Measurements from ENCODE around the gene CAMK2N1.
"Not testable (repeated sequence)": the region's sequence is repeated elsewhere in the genome, so short reads cannot be mapped to it uniquely, and the experiment has no call there.

Gene CAMK2N1

GRCh38 chr1:20497506-20497905 is 11.5 kb upstream of the CAMK2N1 start:
- DNase-seq (ENCODE audit: low read depth, low spot score): no peak
- H3K27ac ChIP-seq: peak overlapping the region; percentile 99

DNA sequence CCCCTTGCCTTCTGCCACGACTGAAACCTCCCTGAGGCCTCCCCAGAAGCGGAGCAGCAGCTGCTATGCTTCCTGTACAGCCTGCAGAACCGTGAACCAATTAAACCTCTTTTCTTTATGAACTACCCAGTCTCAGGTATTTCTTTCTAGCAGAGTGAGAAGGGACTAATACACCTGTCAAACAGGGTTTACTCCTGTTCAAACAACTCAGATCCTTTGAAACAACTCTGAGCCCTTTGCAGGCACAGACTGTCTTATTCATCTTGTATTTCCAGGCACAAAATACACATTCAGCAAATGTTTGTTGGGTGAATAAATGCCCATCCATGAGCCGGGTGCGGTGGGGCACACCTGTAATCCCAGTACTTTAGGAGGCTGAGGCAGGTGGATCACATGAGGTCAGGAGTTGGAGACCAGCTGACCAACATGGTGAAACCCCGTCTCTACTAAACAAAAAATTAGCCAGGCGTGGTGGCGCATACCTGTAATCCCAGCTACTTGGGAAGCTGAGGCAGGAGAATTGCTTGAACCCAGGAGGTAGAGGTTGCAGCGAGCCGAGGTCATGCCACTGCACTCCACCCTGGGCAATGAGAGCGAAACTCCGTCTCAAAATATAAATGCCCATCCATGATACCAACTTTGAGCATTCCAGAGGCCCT is 10.8 kb upstream of the CAMK2N1 start:
- not testable (repeated sequence) for DNase-seq (ENCODE audit: low read depth, low spot score)
- H3K27ac ChIP-seq: peak overlapping the region; percentile 99

DNA sequence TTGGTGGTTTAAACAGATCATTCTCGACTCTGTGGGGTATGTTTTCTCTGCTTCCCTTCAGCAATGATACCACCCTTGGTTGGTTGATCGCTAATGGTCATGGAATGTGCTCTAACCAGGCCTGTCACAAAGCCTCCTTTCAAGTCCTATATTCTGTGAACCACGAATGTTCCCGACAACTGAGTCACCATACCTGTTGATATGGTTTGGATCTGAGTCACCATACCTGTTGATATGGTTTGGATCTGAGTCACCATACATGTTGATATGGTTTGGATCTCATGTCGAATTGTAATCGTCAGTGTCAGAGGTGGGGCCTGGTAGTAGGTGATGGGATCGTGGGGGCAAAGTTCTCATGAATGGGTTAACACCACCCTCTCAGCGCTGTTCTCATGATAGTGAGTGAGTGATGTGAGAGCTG is 10.2 kb upstream of the CAMK2N1 start:
- peak overlapping the region; percentile 99 for H3K27ac ChIP-seq
- peak; percentile 98 for DNase-seq (ENCODE audit: low read depth, low spot score)

DNA sequence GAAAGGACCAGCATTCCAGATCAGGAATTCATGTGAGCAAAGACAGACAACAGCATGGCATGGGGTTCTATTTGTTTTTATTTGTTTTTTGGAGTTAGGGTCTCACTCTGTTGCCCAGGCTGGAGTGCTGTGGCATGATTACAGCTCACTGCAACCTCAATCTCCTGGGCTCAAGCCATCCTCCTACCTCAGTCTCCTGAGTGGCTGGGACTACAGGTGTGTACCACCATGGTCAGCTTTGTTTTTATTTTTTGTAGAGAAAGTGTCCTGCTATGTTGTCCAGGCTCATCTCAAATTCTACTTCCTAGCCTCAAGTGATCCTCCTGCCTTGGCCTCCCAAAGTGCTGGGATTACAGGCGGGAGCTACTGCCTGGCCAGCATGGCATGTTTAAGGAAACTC is 9.7 kb upstream of the CAMK2N1 start:
- no peak for DNase-seq (ENCODE audit: low read depth, low spot score)
- peak overlapping the region; percentile 99 for H3K27ac ChIP-seq

DNA sequence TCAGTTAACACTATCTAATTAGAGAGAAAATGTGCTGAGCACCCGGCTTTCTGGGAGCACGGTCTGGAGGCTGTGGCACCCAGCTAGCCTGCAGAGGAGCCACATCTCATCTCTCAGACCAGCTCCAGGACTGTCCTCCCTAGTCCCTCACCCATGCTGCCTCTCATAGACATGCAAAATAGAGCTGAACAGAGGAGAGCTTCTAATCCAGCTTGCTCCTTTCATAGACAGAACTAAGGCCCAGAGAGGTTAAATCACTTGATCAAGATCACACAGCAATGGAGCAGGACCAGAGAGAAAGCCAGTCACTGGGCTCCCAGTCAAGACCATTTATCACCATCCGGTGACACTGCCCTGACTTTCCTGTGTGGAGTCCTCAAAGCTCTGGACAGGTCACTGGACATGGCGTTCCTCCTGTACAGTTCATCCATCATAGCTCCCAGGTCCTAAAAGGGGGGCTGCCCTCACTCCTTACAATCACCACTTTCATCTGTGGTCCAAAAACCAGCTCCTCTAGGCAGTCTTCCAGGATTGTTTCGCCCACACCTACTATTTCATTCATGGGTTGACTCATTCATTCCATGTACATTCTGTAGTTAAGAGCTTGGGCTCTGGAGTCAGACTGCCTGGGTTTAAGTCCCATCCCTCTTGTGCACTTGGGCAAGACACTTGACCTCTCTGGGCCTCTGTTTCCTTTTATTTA is 8.8 kb upstream of the CAMK2N1 start:
- DNase-seq (ENCODE audit: low read depth, low spot score): peak; percentile 84
- peak overlapping the region; percentile 99 for H3K27ac ChIP-seq

DNA sequence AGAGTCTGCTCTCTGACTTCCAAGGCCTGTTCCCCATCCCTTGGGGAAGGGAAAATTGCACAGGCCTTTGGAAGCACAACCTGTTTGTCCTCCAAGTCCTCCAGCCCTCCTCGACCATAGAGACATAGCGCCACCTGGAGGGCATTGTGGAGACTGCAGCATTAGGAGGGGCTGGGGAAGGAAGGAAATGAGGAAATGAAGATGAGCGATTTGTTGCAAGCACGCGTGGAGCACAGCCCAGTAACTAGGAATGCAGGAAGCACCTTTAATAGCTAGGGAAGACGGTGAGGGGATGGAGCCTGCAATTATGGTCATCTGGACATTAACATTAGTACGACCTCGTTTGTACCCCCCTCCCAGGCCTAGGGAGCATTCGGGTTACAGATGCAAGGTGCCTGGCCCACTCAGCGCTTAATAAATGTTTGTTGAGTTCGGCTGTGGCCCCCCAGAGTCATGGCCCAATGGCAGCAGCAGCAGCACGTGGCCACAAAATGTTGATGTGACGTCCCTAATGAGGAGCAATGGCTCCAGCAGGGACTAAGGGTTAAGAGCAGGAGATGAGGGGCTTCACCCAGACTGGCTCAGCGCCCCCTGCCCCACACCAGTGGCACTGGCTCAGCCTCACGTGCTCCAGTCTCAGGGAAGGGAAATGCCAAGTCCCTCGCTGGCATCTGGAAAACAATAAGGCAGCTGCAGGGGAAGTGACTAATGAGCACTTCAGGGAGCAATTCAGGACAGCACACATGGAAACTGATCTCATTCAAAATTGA is 8.0 kb upstream of the CAMK2N1 start:
- H3K27ac ChIP-seq: peak overlapping the region; percentile 99
- peak; percentile 71 for DNase-seq (ENCODE audit: low read depth, low spot score)

- DNase-seq (ENCODE audit: low read depth, low spot score): no peak
- H3K27ac ChIP-seq: peak overlapping the region; percentile 99
Observed at GRCh38 chr1:20493309-20493708, 7.3 kb upstream of the CAMK2N1 start.

- DNase-seq (ENCODE audit: low read depth, low spot score): no peak
- H3K27ac ChIP-seq: no peak overlapping the region
Observed at GRCh38 chr1:20492751-20493150, 6.7 kb upstream of the CAMK2N1 start.

- no peak for DNase-seq (ENCODE audit: low read depth, low spot score)
- no peak overlapping the region for H3K27ac ChIP-seq
Observed at GRCh38 chr1:20491866-20492265, 5.9 kb upstream of the CAMK2N1 start.

GRCh38 chr1:20491178-20491577 is 5.2 kb upstream of the CAMK2N1 start:
- no peak for DNase-seq (ENCODE audit: low read depth, low spot score)
- H3K27ac ChIP-seq: no peak overlapping the region

- DNase-seq (ENCODE audit: low read depth, low spot score): no peak
- peak overlapping the region; percentile 88 for H3K27ac ChIP-seq
Observed at GRCh38 chr1:20487236-20487590, 1.2 kb upstream of the CAMK2N1 start.

DNA sequence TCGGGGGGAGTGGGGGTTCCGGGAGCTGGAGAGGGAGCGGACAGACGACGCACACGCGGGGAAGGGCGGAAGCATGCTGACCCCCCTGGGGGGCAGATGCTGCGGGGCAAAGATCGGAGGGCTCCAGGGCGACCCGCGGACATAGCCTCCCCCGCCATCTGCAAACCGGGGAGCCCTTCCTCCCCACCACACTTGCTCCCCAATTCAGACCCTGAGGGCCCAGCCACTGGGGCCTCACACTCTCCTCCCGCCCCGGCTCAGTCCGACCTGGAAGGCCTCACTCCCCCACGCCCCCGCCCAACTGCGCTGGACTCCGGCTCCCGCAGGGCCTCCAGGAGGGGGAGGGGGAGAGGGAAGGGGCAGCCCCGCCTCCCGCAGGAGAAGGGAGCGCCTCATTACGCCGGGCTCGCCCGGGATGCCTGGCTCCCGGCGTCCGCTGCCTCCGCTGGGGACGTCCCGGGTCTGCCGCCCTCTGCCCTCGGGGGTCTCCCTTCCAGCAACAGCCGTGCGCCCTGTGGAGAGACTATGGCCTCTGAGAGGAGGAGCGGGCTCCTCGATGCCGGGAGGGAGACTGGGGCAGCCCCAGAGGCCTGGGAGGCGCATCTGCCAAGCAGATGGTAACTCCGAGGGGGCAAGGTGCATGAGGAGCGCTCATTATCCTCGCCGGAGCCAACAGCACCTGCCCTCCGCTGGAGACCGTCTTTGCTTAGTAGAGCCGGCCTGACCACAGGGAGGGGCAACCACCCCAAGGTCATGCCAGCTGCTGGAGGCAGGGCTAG is 636 bp upstream of the CAMK2N1 start:
- H3K27ac ChIP-seq: peak overlapping the region; percentile 88
- no peak for DNase-seq (ENCODE audit: low read depth, low spot score)

DNA sequence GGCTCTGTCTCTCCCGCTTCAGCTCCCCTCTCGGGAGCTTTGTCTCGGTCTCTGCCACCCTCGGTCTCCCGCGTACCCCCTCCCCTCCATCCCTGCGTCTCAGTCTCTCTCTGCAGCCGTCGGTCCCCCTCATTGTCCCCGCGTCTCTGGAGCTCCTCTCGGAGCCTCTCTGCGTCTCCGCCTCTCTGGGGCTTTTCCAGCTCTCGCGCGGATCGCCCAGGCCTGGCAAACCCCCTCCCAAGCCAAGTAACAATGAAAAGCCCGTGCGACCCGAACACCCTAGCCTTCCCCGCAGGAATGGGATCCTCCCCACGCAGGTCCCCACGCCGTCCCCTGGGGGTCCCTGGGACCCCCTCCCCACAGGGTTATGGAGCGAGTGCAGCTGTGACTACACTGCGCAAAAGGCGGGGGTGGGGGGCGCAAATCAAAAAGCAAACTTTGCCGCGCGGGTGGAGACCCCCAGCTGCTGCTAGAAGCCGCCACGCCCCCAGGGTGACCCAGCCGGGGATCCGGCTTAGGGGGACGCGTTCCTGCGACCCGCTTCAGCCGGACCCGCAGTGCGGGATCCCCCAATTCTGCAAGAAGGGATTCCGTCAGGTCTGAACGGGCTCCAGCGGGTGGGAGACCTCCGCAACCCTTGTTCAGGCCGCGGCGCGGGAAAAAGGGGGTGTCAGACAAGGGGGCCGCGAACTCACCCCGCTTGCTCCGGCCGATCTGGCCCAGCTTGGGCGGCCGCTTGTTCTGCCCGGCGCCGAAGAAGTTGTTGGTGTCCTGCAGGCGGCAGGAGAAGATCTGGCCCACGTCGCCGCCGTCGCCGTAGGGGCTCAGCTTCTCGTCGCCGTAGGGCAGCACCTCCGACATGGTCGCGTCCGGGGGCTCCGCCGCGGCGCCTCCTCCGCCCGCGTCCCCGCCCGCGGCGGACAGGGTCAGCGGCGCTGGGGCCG is 1.2 kb downstream of the CAMK2N1 start:
- peak overlapping the region; percentile 88 for H3K27ac ChIP-seq
- no peak for DNase-seq (ENCODE audit: low read depth, low spot score)

DNA sequence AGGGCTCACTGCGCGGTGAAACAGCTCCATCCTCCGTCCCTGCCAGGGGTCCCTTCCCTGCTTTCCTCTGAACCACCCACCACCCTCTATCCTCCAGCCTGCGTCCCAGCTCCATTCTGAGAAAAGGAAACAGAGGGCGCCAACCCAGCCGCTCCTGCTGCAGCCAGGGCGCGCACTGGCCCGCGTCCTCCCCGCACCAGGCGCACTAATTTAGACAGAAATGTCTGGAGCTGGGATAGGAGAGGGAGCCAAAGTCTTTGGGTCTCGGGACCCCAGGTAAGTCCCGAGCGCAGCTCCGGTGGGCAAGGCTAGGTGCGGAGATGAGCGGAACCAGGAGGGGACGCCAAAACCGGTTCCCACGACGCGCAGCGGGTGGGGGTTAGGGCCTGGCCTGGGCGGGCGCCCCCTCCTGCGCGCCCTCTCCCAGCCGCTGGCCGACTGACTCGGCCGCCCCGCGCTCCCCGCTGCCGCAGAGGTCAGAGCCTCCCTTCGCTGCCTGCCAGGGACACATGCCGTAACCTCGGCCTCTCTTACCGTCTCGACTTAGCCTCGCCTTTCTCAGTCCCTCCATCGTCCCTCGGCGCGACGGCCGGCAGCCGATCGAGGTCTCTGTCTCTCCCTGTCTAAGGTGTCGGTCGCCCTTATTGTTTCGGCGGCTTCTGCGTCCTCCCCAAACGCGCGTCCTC is 2.0 kb downstream of the CAMK2N1 start:
- no peak for DNase-seq (ENCODE audit: low read depth, low spot score)
- peak overlapping the region; percentile 88 for H3K27ac ChIP-seq

DNA sequence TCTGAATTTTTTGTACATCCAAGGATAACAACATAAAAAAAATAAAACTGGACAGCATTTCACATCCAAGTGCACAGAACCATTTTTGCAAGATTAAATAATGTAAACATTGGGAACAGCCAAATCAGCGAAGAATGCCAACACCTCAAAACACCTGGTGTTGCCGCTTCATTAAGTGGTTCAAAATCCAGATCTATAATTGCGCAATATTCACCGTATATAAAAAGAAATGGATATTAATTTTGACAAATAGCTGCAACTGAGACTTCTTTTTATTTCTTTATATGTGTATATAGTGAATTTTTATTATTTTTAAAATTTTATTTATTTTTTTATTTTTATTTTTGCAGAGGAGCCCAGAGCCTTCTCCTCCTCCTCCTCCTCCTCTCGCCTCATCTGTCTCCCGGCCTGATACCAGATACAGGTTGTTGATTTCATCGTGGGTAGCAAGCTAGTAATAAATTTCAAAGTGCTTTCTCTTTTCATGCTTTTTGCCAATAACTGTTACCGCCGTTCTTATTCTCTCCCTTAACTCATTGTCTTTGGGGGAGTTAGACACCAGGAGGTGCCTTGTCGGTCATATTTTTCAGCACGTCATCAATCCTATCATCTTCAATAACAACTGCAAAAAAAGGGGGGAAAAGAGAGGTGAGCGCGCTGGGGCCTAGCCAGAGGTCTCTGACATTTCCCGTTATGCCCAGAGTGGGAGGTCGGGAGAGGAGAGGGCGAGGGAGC is 2.7 kb downstream of the CAMK2N1 start:
- no peak overlapping the region for H3K27ac ChIP-seq
- DNase-seq (ENCODE audit: low read depth, low spot score): no peak

GRCh38 chr1:20481643-20482498 is 4.1 kb downstream of the CAMK2N1 start:
- H3K27ac ChIP-seq: peak overlapping the region; percentile 32
- no peak for DNase-seq (ENCODE audit: low read depth, low spot score)

DNA sequence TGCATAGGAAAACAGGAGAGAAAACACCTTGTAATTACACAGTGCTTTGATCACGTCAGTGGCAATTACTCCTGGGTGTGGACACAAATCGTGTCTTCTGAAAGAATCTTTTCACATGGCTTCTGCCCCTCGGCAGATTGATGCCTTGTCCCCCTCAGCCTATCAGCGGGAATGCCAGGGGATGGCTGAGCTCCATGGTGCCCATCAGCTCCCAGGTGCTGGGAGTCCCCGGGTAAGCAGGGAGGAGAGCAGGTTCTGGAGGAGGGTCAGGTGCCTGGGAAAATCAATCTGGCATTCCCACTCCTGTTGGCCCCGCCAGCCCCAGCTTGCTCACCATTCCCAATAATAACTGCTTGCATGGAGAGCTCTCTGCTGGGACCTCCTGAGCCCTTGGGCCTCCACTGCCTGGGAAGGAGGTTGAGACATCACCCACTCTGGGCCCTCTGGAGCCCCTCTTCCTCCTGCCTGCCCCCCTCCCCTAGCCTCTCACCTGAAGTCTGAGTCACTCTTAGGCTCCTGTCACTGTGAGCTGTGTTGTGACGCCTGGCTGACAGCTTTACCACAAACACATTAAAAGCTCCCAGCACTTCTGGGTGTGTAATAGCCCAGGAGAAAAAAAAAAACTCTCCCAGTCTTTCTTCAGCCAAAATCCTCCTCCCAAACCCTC is 4.9 kb downstream of the CAMK2N1 start:
- DNase-seq (ENCODE audit: low read depth, low spot score): no peak
- H3K27ac ChIP-seq: peak overlapping the region; percentile 32

Measured in epithelial cell of prostate (primary cell).